NT2/D1 (cell line): Measurements from ENCODE around the gene LAMC3.

Source experiments
- DNase-seq: peaks from one replicate; pipeline ENCODE4 v3.0.0-alpha.2; 2011; ENCODE audit warnings: low read depth, low spot score
- H3K27me3 ChIP-seq: 2 replicates; pipeline ENCODE4 v1.6.0; 2011; ENCODE audit warnings: mild to moderate bottlenecking; ENCODE audit not compliant: insufficient read length, insufficient read depth
- H3K36me3 ChIP-seq: 2 replicates; pipeline ENCODE4 v1.6.1; 2011; ENCODE audit warnings: mild to moderate bottlenecking, low read length, mixed read lengths; ENCODE audit not compliant: insufficient read depth, insufficient read length
- H3K4me1 ChIP-seq: 2 replicates; pipeline ENCODE4 v1.5.1; 2011; ENCODE audit not compliant: insufficient read depth, insufficient read length
- H3K4me3 ChIP-seq: 2 replicates; pipeline ENCODE4 v1.5.1; 2011; ENCODE audit warnings: low read depth; ENCODE audit not compliant: insufficient read length
- H3K9ac ChIP-seq: 2 replicates; pipeline ENCODE4 v1.6.0; 2011; ENCODE audit warnings: low read depth; ENCODE audit not compliant: insufficient read length
- H3K9me3 ChIP-seq: 2 replicates; pipeline ENCODE4 v1.5.1; 2011; ENCODE audit warnings: mild to moderate bottlenecking, low read length; ENCODE audit not compliant: insufficient read depth
- SUZ12 ChIP-seq: IDR thresholded peaks from 2 replicates; pipeline ENCODE4 v1.6.1; 2011; ENCODE audit not compliant: insufficient read length, insufficient read depth; ENCODE audit errors: extremely low read depth
- YY1 ChIP-seq: IDR thresholded peaks from 2 replicates; pipeline ENCODE4 v1.6.1; 2011; ENCODE audit not compliant: insufficient read length, insufficient read depth
- ZNF274 ChIP-seq: IDR thresholded peaks from 2 replicates; pipeline ENCODE4 v1.6.1; 2011; ENCODE audit warnings: mild to moderate bottlenecking, low read depth, low read length

The LAMC3 gene

DNA sequence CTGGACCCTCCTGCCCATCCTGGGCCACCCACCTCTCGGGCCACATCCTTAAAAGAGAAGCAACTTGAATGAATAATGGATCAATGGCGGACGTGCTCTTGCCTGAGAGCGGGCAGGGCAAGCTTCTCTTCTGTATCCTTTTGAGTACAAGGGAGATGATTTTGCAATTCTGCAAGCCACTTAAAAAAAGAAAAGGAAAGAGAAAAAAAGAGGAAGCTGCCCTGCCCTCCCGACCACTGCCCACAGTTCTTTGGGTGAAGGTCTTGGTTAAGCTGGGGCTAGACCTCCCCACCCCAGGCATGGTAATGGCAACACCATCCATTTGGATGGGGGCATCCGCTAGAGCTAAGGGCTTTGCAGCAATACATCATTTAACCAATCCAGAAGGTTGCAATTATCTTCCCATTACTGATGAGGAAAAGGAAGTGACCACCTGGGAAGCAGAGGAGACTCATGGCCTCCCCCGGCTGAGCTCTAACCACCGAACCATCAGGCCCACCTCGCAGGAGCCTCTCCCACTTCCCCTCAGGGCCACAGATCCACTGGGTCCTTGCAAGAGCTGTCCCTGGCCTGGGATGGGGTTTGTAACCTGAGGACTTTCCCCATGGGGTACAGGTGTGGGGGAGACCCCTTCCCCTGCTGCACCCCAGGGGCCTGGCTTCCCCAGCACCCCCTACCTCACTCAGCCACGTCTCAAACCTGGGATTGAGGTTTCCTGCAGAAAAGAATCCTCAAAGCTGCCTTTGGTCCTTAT, 27.8 kb upstream of the LAMC3 start:
- no peak overlapping the region for H3K9ac ChIP-seq
- peaks cover 7% of the 10 kb centered on the region for H3K4me1 ChIP-seq
- H3K4me3 ChIP-seq, result no peak overlapping the region
- no peaks in the 10 kb centered on the region for H3K36me3 ChIP-seq
- DNase-seq, result no peak
- no peaks in the 10 kb centered on the region for H3K9me3 ChIP-seq
- H3K27me3 ChIP-seq, result no peaks in the 10 kb centered on the region
- TF ChIP-seq YY1 (no peak), ZNF274 (no peak), SUZ12 (no peak)

DNA sequence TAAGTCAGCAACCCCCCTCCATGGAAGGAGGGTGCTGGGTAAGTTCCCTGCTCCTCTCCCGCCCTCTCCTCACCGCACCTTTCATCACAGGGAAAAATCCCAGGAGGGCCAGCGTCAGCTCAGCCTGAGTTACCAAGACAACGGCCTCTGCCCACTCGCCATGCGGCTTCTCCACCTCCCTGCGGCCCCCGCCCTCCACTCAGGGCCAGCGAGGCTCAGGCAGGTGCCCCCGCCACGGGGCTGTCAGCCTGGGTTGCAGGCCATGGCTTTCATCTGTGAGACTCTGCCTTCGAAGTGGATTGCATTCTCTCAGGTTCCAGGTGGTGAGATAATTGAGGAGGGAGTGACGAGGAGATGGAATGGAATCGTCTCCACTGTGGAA, 27.2 kb upstream of the LAMC3 start:
- H3K9ac ChIP-seq, result peak overlapping the region; percentile 9
- peaks cover 7% of the 10 kb centered on the region for H3K4me1 ChIP-seq
- H3K36me3 ChIP-seq, result no peaks in the 10 kb centered on the region
- no peak for DNase-seq
- TF ChIP-seq ZNF274 (no peak), SUZ12 (no peak), YY1 (no peak)
- H3K4me3 ChIP-seq, result no peak overlapping the region
- H3K9me3 ChIP-seq, result no peaks in the 10 kb centered on the region
- no peaks in the 10 kb centered on the region for H3K27me3 ChIP-seq

DNA sequence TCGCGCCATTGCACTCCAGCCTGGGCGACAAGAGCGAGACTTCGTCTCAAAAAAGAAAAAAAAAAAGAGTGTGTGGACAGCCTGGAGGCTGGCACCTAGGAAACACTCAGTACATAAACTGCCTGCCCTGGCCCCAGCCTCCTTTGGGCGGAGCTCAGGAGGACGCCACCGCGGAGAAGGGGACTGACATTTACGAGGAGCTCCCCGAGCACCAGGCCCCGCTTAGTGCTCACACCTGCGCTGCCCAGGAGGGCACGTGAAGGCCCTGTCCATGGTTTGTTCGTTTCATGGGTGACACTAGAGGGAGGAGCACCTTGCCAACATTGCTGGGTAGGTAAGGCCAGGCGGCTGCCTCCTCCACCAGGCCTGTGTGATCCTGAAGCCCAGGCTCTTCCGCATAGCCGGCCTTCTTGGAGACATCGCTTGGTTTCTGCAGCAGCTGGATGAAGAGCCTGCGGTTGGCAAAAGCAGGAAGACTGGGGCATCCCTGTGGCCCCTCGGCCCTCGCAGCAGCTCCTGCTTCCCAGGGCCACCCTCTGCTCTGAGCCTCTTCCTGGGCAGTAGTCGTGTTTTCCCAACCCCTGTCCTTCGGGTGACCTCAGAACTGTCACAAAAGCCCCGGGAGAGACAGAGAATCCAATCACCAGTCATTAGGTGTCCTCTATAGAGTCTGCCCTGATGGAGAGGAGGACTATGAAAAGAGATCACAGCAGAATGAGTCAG, 26.2 kb upstream of the LAMC3 start:
- no peaks in the 10 kb centered on the region for H3K36me3 ChIP-seq
- TF ChIP-seq SUZ12, result no peak
- no peak for TF ChIP-seq ZNF274
- no peak for TF ChIP-seq YY1
- H3K9me3 ChIP-seq, result no peaks in the 10 kb centered on the region
- peaks cover 7% of the 10 kb centered on the region for H3K4me1 ChIP-seq
- H3K9ac ChIP-seq, result no peak overlapping the region
- H3K4me3 ChIP-seq, result no peak overlapping the region
- no peak for DNase-seq
- no peaks in the 10 kb centered on the region for H3K27me3 ChIP-seq

DNA sequence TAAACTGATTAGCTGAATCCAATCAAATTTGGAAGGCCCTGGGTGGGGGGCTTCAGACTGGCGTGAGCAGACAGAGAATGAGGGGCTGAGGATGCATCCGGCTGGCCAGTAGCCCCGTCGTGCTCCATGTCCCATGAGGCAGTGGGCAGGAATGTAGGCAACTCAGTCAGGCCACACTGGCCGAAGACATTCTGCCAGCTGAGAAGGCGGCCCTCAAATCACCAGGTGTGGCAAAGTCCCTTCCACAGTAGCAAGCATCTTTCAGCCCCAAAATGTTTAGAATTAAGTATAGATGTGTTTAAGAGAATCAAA, 25.7 kb upstream of the LAMC3 start:
- TF ChIP-seq SUZ12, result no peak
- no peak for TF ChIP-seq ZNF274
- TF ChIP-seq YY1, result no peak
- Histone ChIP-seq H3K4me3 (no peak overlapping the region), H3K4me1 (peaks cover 7% of the 10 kb centered on the region), H3K9ac (no peak overlapping the region), H3K27me3 (no peaks in the 10 kb centered on the region), H3K36me3 (no peaks in the 10 kb centered on the region), H3K9me3 (no peaks in the 10 kb centered on the region)
- DNase-seq, result no peak

DNA sequence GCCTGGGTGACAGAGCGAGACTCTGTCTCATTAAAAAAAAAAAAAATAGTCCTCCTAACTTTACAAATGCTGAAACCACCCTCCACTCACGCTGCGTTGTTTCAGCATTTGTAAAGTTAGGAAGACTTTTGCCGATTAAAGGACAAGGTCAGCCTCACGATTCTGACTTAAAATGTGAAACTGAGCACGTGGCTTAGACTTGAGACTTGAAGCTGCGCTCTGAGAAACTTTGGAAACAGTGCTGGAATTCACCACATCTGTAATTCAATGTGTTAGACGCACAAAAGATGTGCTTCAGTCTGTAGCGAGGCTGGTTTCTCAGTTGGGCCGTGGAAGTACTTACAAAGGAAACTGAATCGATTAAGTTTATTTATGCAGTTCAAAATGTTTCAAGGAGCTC, 25.0 kb upstream of the LAMC3 start:
- peaks cover 7% of the 10 kb centered on the region for H3K4me1 ChIP-seq
- H3K27me3 ChIP-seq, result no peaks in the 10 kb centered on the region
- no peaks in the 10 kb centered on the region for H3K36me3 ChIP-seq
- TF ChIP-seq SUZ12, result no peak
- TF ChIP-seq YY1, result no peak
- no peak for TF ChIP-seq ZNF274
- no peak for DNase-seq
- no peak overlapping the region for H3K9ac ChIP-seq
- H3K4me3 ChIP-seq, result no peak overlapping the region
- no peaks in the 10 kb centered on the region for H3K9me3 ChIP-seq

DNA sequence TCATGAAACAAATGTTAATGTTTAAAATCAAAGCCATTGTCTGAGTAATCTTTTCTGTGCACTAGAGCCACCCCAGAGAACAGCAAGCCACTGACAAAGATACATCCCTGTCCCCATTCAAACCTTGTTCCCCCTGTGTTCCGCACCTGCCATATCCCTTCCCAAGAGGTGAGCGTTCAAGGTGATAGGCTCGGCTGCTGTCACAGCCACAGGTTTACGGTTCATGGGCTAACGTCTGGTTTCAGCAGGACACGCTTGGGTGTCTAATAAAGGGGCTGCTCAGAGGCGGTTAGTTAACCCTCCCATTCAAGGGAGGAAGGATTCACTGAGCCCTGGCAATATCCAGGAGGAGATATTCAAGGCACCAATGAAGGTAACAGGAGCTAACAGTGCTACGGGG, 24.5 kb upstream of the LAMC3 start:
- Histone ChIP-seq H3K36me3 (no peaks in the 10 kb centered on the region), H3K9ac (no peak overlapping the region), H3K4me3 (no peak overlapping the region), H3K27me3 (no peaks in the 10 kb centered on the region), H3K9me3 (no peaks in the 10 kb centered on the region), H3K4me1 (peaks cover 7% of the 10 kb centered on the region)
- TF ChIP-seq ZNF274 (no peak), SUZ12 (no peak), YY1 (no peak)
- DNase-seq, result no peak

DNA sequence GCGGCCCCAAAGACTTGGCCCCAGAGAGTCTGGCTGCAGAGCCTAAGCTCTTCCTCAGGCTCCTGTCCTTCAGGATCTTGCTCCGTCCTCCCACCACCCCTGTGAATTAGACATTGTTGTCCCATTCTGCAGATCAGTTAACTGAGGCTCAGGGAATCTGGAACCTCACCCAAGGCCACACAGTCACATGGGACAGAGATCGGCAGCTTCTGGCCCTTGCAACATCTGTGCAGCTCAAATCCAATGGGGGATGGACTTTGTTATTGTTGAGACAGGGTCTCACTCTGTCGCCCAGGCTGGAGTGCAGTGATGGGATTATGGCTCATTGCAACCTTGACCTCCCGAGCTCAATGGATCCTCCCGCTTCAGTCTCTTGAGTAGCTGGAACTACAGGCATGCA, 23.9 kb upstream of the LAMC3 start:
- Histone ChIP-seq H3K4me3 (no peak overlapping the region), H3K4me1 (peaks cover 7% of the 10 kb centered on the region), H3K9ac (no peak overlapping the region), H3K27me3 (no peaks in the 10 kb centered on the region), H3K36me3 (no peaks in the 10 kb centered on the region), H3K9me3 (no peaks in the 10 kb centered on the region)
- TF ChIP-seq ZNF274, result no peak
- TF ChIP-seq YY1, result no peak
- no peak for TF ChIP-seq SUZ12
- DNase-seq, result no peak
